HepG2 (cell line): ENCODE measurements around the gene PAQR5. TPM values are rescaled to one million over a fixed set of nuclear protein-coding genes. Genes with fewer than 3 reads are reported as not detected.

Experiments
- ARID2 ChIP-seq: sonication (generic); formaldehyde crosslinking; IDR thresholded peaks from 2 replicates; pipeline ENCODE4 v1.8.1; 2022; ENCODE audit warnings: mild to moderate bottlenecking, missing genetic modification reagents, borderline replicate concordance
- ARID3A ChIP-seq: IDR thresholded peaks from 2 replicates; pipeline ENCODE4 v1.6.1; 2012; ENCODE audit warnings: low read depth, low read length, improper control_type of control experiment
- BHLHE40 ChIP-seq: IDR thresholded peaks from 2 replicates; pipeline ENCODE4 v1.6.1; 2011; ENCODE audit warnings: low read length, improper control_type of control experiment
- E2F5 ChIP-seq: sonication (generic); formaldehyde crosslinking; conservative IDR thresholded peaks from 2 replicates; pipeline ENCODE4 v1.4.0; 2020; ENCODE audit warnings: missing genetic modification reagents
- ELF4 ChIP-seq: sonication (generic); formaldehyde crosslinking; IDR thresholded peaks from 2 replicates; pipeline ENCODE4 v1.5.0; 2020; ENCODE audit warnings: missing genetic modification reagents, mild to moderate bottlenecking, moderate library complexity, borderline replicate concordance
- IRF2 ChIP-seq: IDR thresholded peaks from 2 replicates; pipeline ENCODE4 v1.6.1; 2018; ENCODE audit warnings: missing genetic modification reagents, missing compliant biosample characterization
- KDM4B ChIP-seq: sonication (generic); formaldehyde crosslinking; IDR thresholded peaks from 2 replicates; pipeline ENCODE4 v1.4.0; 2020; ENCODE audit warnings: missing genetic modification reagents
- MBNL3 ChIP-seq: fragments of 250-450 bp; sonication (Bioruptor Pico); conservative IDR thresholded peaks from 2 replicates; pipeline ENCODE4 v1.8.0; 2022; ENCODE audit warnings: mild to moderate bottlenecking, inconsistent platforms
- MYC ChIP-seq: sonication (generic); formaldehyde crosslinking; IDR thresholded peaks from 2 replicates; pipeline ENCODE4 v1.9.0; 2021; ENCODE audit warnings: missing genetic modification reagents, borderline replicate concordance
- PBX2 ChIP-seq: IDR thresholded peaks from 2 replicates; pipeline ENCODE4 v1.6.1; 2016; ENCODE audit warnings: control low read depth
- PLSCR1 ChIP-seq: sonication (generic); formaldehyde crosslinking; IDR thresholded peaks from 2 replicates; pipeline ENCODE4 v1.5.0; 2020; ENCODE audit warnings: missing genetic modification reagents, mild to moderate bottlenecking, borderline replicate concordance
- RCOR2 ChIP-seq: IDR thresholded peaks from 2 replicates; pipeline ENCODE4 v1.6.1; 2016; ENCODE audit warnings: missing biosample characterization, missing genetic modification reagents
- SMYD3 ChIP-seq: sonication (generic); formaldehyde crosslinking; IDR thresholded peaks from 2 replicates; pipeline ENCODE4 v1.8.1; 2023; ENCODE audit warnings: mild to moderate bottlenecking, missing genetic modification reagents
- TAF1 ChIP-seq: sonication (generic); formaldehyde crosslinking; IDR thresholded peaks from 2 replicates; pipeline ENCODE4 v1.4.0; 2020; ENCODE audit warnings: missing genetic modification reagents
- TBP ChIP-seq: sonication (generic); formaldehyde crosslinking; IDR thresholded peaks from 2 replicates; pipeline ENCODE4 v1.5.0; 2020; ENCODE audit warnings: missing genetic modification reagents
- TCF7L2 ChIP-seq: IDR thresholded peaks from 2 replicates; pipeline ENCODE4 v1.6.1; 2011; ENCODE audit warnings: mild to moderate bottlenecking, low read depth, low read length, moderate library complexity
- ZBTB8A ChIP-seq: sonication (generic); formaldehyde crosslinking; IDR thresholded peaks from 2 replicates; pipeline ENCODE4 v1.4.0; 2020; ENCODE audit warnings: mild to moderate bottlenecking, low read depth, missing genetic modification reagents, borderline replicate concordance
- ZFP91 ChIP-seq: sonication (generic); formaldehyde crosslinking; IDR thresholded peaks from 2 replicates; pipeline ENCODE4 v1.9.0; 2022; ENCODE audit warnings: missing genetic modification reagents, mild to moderate bottlenecking, borderline replicate concordance
- ZIK1 ChIP-seq: sonication (generic); formaldehyde crosslinking; IDR thresholded peaks from 2 replicates; pipeline ENCODE4 v1.5.0; 2020; ENCODE audit warnings: mild to moderate bottlenecking, low read depth, missing genetic modification reagents, borderline replicate concordance
- ZNF180 ChIP-seq: sonication (generic); formaldehyde crosslinking; IDR thresholded peaks from 2 replicates; pipeline ENCODE4 v1.4.0; 2020; ENCODE audit warnings: low read depth, missing genetic modification reagents, borderline replicate concordance
- ZNF496 ChIP-seq: sonication (generic); formaldehyde crosslinking; IDR thresholded peaks from 2 replicates; pipeline ENCODE4 v1.8.1; 2023; ENCODE audit warnings: mild to moderate bottlenecking, moderate library complexity, missing genetic modification reagents; ENCODE audit not compliant: insufficient replicate concordance
- ZNF549 ChIP-seq: sonication (generic); formaldehyde crosslinking; IDR thresholded peaks from 2 replicates; pipeline ENCODE4 v1.5.0; 2020; ENCODE audit warnings: missing genetic modification reagents
- ZNF569 ChIP-seq: sonication (generic); formaldehyde crosslinking; IDR thresholded peaks from 2 replicates; pipeline ENCODE4 v1.5.0; 2020; ENCODE audit warnings: mild to moderate bottlenecking, missing genetic modification reagents, moderate library complexity, borderline replicate concordance
- ZNF850 ChIP-seq: sonication (generic); formaldehyde crosslinking; conservative IDR thresholded peaks from 2 replicates; pipeline ENCODE4 v1.9.0; 2021; ENCODE audit warnings: mild to moderate bottlenecking, missing genetic modification reagents
- polyA plus RNA-seq, 8 experiments: library from polyadenylated mRNA; depleted of rRNA in 3 of 8; stranded (reverse) in 7 of 8; unstranded in 1 of 8; fragments of >200 nt; fragmentation: Illumina TruSeq in 4 of 8; extraction: Trizol in 4 of 8; gene quantifications; 2 replicates each; pipeline versions ENCODE4 v1.2.1 to v1.2.3, GENCODE V29; 2011 to 2016; ENCODE audit warnings: low read depth in 4 of 8, missing spikeins in 1 of 8, mixed read lengths in 1 of 8; ENCODE audit not compliant: insufficient read depth in 1 of 8
- total RNA-seq, 5 experiments: library from RNA; depleted of rRNA; stranded (reverse); fragments of >200 nt; fragmentation: Illumina TruSeq; extraction: Trizol; gene quantifications; 2 replicates each; pipeline ENCODE4 v1.2.3, GENCODE V29; 2016; ENCODE audit warnings: low read depth in 1 of 5

Gene PAQR5
- total and polyA plus RNA-seq, 2 of the 13 experiments (the other 11 are each of a cell fraction or from before 2014, with no cell fraction given) = 0.53 to 1.3 TPM

- no peak for TF ChIP-seq E2F5 (CRISPR knock-in tag)
- TF ChIP-seq SMYD3 (CRISPR knock-in tag) = no peak
- no peak for TF ChIP-seq ZNF180 (CRISPR knock-in tag)
- no peak for TF ChIP-seq ZNF496 (CRISPR knock-in tag)
- TF ChIP-seq ARID3A = no peak
- 0 out of 2 replicates have a peak, but pooled peaks have one; percentile 21 for TF ChIP-seq ZFP91 (CRISPR knock-in tag)
- TF ChIP-seq RCOR2 (CRISPR knock-in tag) = no peak
- TF ChIP-seq BHLHE40 = peak; percentile 74
- no peak for TF ChIP-seq TAF1 (CRISPR knock-in tag)
- TF ChIP-seq ZIK1 (CRISPR knock-in tag) = no peak
- TF ChIP-seq ZNF569 (CRISPR knock-in tag) = no peak
- TF ChIP-seq PLSCR1 (CRISPR knock-in tag) = no peak
- TF ChIP-seq KDM4B (CRISPR knock-in tag) = no peak
- no peak for TF ChIP-seq ELF4 (CRISPR knock-in tag)
- no peak for TF ChIP-seq TBP (CRISPR knock-in tag)
- TF ChIP-seq MBNL3 = no peak
- TF ChIP-seq PBX2 (CRISPR knock-in tag) = no peak
- TF ChIP-seq MYC (CRISPR knock-in tag) = peak; percentile 62; the same call in 1 of the 2 replicates
- no peak for TF ChIP-seq ZNF850 (CRISPR knock-in tag)
- no peak for TF ChIP-seq IRF2
- TF ChIP-seq TCF7L2 = no peak
- no peak for TF ChIP-seq ZNF549 (CRISPR knock-in tag)
- no peak for TF ChIP-seq ARID2 (CRISPR knock-in tag)
- TF ChIP-seq ZBTB8A (CRISPR knock-in tag) = no peak
Measured at GRCh38 chr15:69394556-69395282, 96.0 kb downstream of the PAQR5 start (continued).
